Gastrocnemius medialis (tissue), 4 donors: Measurements from ENCODE around the gene ISM1.

ENCODE experiments used
- CTCF ChIP-seq, 5 experiments: fragments of 450-650 bp in 3 of 5; fragments of 200-600 bp in 2 of 5; sonication (generic) in 2 of 5; IDR thresholded peaks in 4 of 5; conservative IDR thresholded peaks in 1 of 5; 1 replicate in 4 of 5; 2 replicates in 1 of 5; pipeline ENCODE4 v1.5.1; 2016 to 2019; ENCODE audit warnings: antibody characterized with exemption in 5 of 5, mild to moderate bottlenecking in 3 of 5, moderate library complexity in 3 of 5
- POLR2A ChIP-seq, 2 donors: fragments of 450-650 bp; IDR thresholded peaks; one replicate each; pipeline ENCODE4 v1.6.1; 2017; ENCODE audit warnings: antibody characterized with exemption in 2 of 2, mild to moderate bottlenecking in 2 of 2, moderate library complexity in 2 of 2

GRCh38 chr20:13223736-13224520, 2.9 kb downstream of the ISM1 start:
- no peak for TF ChIP-seq CTCF (IDR thresholded peaks at IDR 0.05 in 4 of 5, conservative IDR thresholded peaks at IDR 0.05 in 1 of 5)
- TF ChIP-seq POLR2A (IDR thresholded peaks at IDR 0.05) = no peak
